Common myeloid progenitor, CD34-positive (primary cell): ENCODE results near the gene AQP9.

Experiments used
- CTCF ChIA-PET: fragments of 350-600 bp; sonication (Branson Sonifier 250); formaldehyde crosslinking; loops from one replicate; lab custom pipeline; 2021; ENCODE audit warnings: antibody characterized with exemption; lab: Charles Lee
- POLR2A ChIA-PET: fragments of 350-600 bp; sonication (Branson Sonifier 250); formaldehyde crosslinking; loops from one replicate; lab custom pipeline; 2021; ENCODE audit warnings: antibody characterized with exemption; lab: Charles Lee
- DNase-seq, 3 donors: peaks; one replicate each; pipeline versions ENCODE4 v3.0.0 to v3.0.0-alpha.2; 2013
- H3K27ac ChIP-seq, 2 experiments: 1 replicate in 1 of 2; 2 replicates in 1 of 2; pipeline ENCODE4 v1.7.0; 2013; ENCODE audit warnings: inconsistent platforms in 2 of 2, low read length in 2 of 2, mild to moderate bottlenecking in 2 of 2, low read depth in 1 of 2, moderate library complexity in 1 of 2; ENCODE audit not compliant: severe bottlenecking in 2 of 2, insufficient read depth in 1 of 2, poor library complexity in 1 of 2
- H3K27me3 ChIP-seq, 5 experiments: replicated peaks in 2 of 5; 1 replicate in 3 of 5; 2 replicates in 2 of 5; pipeline versions ENCODE4 v1.6.1 to v1.7.0; 2013; ENCODE audit warnings: low read length in 4 of 5, mild to moderate bottlenecking in 2 of 5, moderate library complexity in 2 of 5, inconsistent platforms in 1 of 5; ENCODE audit not compliant: insufficient read depth in 5 of 5, control insufficient read depth in 4 of 5
- H3K36me3 ChIP-seq, 4 experiments: 1 replicate in 2 of 4; 2 replicates in 2 of 4; pipeline versions ENCODE4 v1.6.1 to v1.7.0; 2013; ENCODE audit warnings: low read length in 3 of 4, control low read depth in 1 of 4, mild to moderate bottlenecking in 1 of 4; ENCODE audit not compliant: control insufficient read depth in 4 of 4, insufficient read depth in 4 of 4
- H3K4me1 ChIP-seq, 4 experiments: 1 replicate in 3 of 4; 2 replicates in 1 of 4; pipeline versions ENCODE4 v1.6.1 to v1.7.1; 2013; ENCODE audit warnings: low read length in 3 of 4, mild to moderate bottlenecking in 3 of 4, control low read depth in 1 of 4, inconsistent platforms in 1 of 4, moderate library complexity in 1 of 4; ENCODE audit not compliant: control insufficient read depth in 4 of 4, insufficient read depth in 4 of 4; ENCODE audit errors: control extremely low read depth in 1 of 4
- H3K4me3 ChIP-seq, 7 experiments: 1 replicate in 4 of 7; 2 replicates in 3 of 7; pipeline versions ENCODE4 v1.5.1 to v1.7.0; 2013; ENCODE audit warnings: mild to moderate bottlenecking in 7 of 7, low read length in 6 of 7, moderate library complexity in 6 of 7, inconsistent platforms in 2 of 7, low read depth in 2 of 7, control low read depth in 1 of 7; ENCODE audit not compliant: insufficient read depth in 4 of 7, control insufficient read depth in 1 of 7; ENCODE audit errors: extremely low read depth in 1 of 7
- H3K9me3 ChIP-seq, 5 experiments: 1 replicate in 4 of 5; 2 replicates in 1 of 5; pipeline versions ENCODE4 v1.6.1 to v1.7.1; 2013; ENCODE audit warnings: low read length in 4 of 5, mild to moderate bottlenecking in 2 of 5, inconsistent platforms in 1 of 5, low read depth in 1 of 5, moderate library complexity in 1 of 5; ENCODE audit not compliant: control insufficient read depth in 4 of 5, insufficient read depth in 2 of 5; ENCODE audit errors: control extremely low read depth in 1 of 5
- WGBS: methylation state at CpG from one replicate; pipeline ENCODE4 v1.1.5; 2013; ENCODE audit not compliant: insufficient coverage; 5-methylcytosine and 5-hydroxymethylcytosine counted together

AQP9 gene

GRCh38 chr15:58178668-58179067 is 40.5 kb downstream of the AQP9 start:
- Histone ChIP-seq H3K4me3 (no peak overlapping the region), H3K36me3 (no peaks in the 10 kb centered on the region), H3K27ac (no peak overlapping the region), H3K27me3 (peaks cover 0 to 15% (median 0%) of the 10 kb centered on the region in 5 experiments), H3K9me3 (no peaks in the 10 kb centered on the region), H3K4me1 (peaks cover 0 to 13% (median 0%) of the 10 kb centered on the region in 4 experiments)
- POLR2A ChIA-PET, result no interaction called here
- no peak for DNase-seq
- WGBS, result no CpG with 5 or more reads among the region's 1 CpG
- CTCF ChIA-PET, result interaction anchor here (1.2 kb wide), 1 partner anchor 112 kb away, joined by 3 read pairs; no protein-coding TSS in a partner anchor

DNA sequence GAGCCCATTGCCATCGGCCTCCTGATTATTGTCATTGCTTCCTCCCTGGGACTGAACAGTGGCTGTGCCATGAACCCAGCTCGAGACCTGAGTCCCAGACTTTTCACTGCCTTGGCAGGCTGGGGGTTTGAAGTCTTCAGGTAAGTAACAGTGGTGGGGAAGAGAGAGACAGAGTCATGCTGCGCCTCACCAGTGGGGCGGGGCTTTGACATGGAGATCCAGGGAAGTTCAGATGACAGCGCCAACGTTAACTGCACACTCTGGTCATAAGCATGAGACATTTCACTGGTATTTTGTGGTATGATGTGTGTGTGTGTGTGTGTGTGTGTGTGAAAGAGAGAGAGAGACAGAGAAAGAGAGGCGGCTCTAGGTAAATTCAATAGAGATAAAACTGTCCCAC is 41.0 kb downstream of the AQP9 start:
- no peaks in the 10 kb centered on the region for H3K36me3 ChIP-seq
- peaks cover 0 to 15% (median 0%) of the 10 kb centered on the region in 5 experiments for H3K27me3 ChIP-seq
- peaks cover 0 to 13% (median 0%) of the 10 kb centered on the region in 4 experiments for H3K4me1 ChIP-seq
- peak in 2 of 3 donors; percentile 10 to 12 for DNase-seq
- 100% methylated on average over 1 of the region's 7 CpGs for WGBS
- CTCF ChIA-PET, result interaction anchor here (1.0 kb wide), 1 partner anchor 102 kb away, joined by 3 read pairs; no protein-coding TSS in a partner anchor
- no peak overlapping the region for H3K27ac ChIP-seq
- POLR2A ChIA-PET, result no interaction called here
- no peaks in the 10 kb centered on the region for H3K9me3 ChIP-seq
- H3K4me3 ChIP-seq, result no peak overlapping the region

DNA sequence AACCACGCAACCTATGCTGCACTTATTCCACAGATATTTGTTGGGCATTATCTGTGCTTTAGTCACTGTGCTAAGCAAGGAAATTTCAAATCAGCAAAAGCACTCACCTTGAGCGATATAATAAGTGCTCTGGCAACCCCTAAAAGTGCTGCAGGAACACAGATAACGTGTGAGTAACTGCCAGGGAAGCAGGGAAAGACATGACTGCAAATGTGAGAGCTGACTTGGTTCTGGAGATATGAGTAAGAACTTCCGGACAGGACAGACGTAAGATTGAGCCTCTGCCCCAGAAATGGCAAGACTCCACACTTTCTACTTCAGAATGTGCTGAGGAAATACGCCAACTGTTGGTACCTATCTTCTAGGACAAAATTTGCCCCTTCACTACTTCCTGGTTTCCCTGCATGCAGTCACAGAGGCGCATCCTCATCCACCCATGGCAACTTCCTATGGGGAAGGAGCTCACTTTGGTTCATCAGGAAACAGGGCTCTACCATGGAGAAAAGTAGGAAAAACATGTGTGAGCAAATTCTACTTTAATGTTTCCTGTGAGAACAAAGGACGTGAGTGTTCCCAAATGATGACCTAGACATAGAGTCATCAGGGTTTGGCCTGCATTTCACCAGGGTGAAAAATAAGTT is 41.7 kb downstream of the AQP9 start:
- CTCF ChIA-PET, result interaction anchor here (1.0 kb wide), 1 partner anchor 102 kb away, joined by 3 read pairs; no protein-coding TSS in a partner anchor
- H3K4me3 ChIP-seq, result peak overlapping the region in 1 of 7 experiments; percentile 14
- peaks cover 0 to 13% (median 0%) of the 10 kb centered on the region in 4 experiments for H3K4me1 ChIP-seq
- POLR2A ChIA-PET, result no interaction called here
- no peaks in the 10 kb centered on the region for H3K9me3 ChIP-seq
- peaks cover 0 to 15% (median 0%) of the 10 kb centered on the region in 5 experiments for H3K27me3 ChIP-seq
- no peak overlapping the region for H3K27ac ChIP-seq
- no peaks in the 10 kb centered on the region for H3K36me3 ChIP-seq
- WGBS, result 54% methylated on average over 8 of the region's 8 CpGs
- DNase-seq, result peak; percentile 50 to 74 (median 67)

- 8% methylated on average over 8 of the region's 9 CpGs for WGBS
- Histone ChIP-seq H3K27me3 (peaks cover 0 to 11% (median 0%) of the 10 kb centered on the region in 5 experiments), H3K4me3 (no peak overlapping the region), H3K4me1 (peaks cover 0 to 13% (median 0%) of the 10 kb centered on the region in 4 experiments), H3K27ac (no peak overlapping the region), H3K36me3 (no peaks in the 10 kb centered on the region), H3K9me3 (no peaks in the 10 kb centered on the region)
- CTCF ChIA-PET, result interaction anchor here (0.8 to 3.9 kb wide), 12 partner anchors 10 to 623 kb away, joined by 3 to 17 read pairs (median 6); no protein-coding TSS in a partner anchor
- POLR2A ChIA-PET, result no interaction called here
- DNase-seq, result peak; percentile 49 to 57 (median 56)
Measured at GRCh38 chr15:58182460-58183163, 44.4 kb downstream of the AQP9 start.

DNA sequence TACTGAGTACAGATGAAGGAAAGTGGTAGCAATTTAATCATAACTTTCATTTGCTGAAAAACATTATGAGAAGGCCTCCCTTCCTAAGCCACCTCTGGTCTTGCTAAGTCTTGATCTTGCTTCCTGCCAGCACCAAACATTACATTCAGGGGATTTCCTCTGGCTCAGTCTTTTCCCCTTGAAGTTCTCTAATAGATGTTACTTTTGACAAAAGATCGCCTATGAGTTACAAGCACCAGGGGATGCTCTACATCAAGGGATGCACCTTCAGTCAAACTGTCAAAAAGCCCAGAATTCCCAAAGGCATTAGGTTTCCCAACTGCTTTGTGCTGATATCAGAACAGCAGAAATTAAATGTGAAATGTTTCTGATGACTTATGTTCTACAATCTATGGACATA is 47.3 kb downstream of the AQP9 start:
- peak in 2 of 3 donors; percentile 16 to 28 for DNase-seq
- Histone ChIP-seq H3K36me3 (no peaks in the 10 kb centered on the region), H3K27ac (no peak overlapping the region), H3K4me1 (no peaks in the 10 kb centered on the region), H3K9me3 (no peaks in the 10 kb centered on the region), H3K4me3 (no peak overlapping the region), H3K27me3 (peaks cover 0 to 8% (median 0%) of the 10 kb centered on the region in 5 experiments)
- WGBS, result 57% methylated on average over 1 of the region's 1 CpG
- ChIA-PET CTCF (interaction anchor here (1.1 kb wide), 1 partner anchor 18 kb away, joined by 4 read pairs; no protein-coding TSS in a partner anchor), POLR2A (no interaction called here)

GRCh38 chr15:58189148-58189811 is 51.1 kb downstream of the AQP9 start:
- Histone ChIP-seq H3K4me3 (no peak overlapping the region), H3K36me3 (no peaks in the 10 kb centered on the region), H3K4me1 (no peaks in the 10 kb centered on the region), H3K27ac (no peak overlapping the region), H3K9me3 (no peaks in the 10 kb centered on the region), H3K27me3 (peaks cover 0 to 2% (median 0%) of the 10 kb centered on the region in 5 experiments)
- 87% methylated on average over 3 of the region's 8 CpGs for WGBS
- ChIA-PET POLR2A (no interaction called here), CTCF (no interaction called here)
- DNase-seq, result no peak
